HepG2 (cell line): ENCODE data around the gene C19orf33.

Source experiments
- CTCF ChIP-seq: sonication (generic); formaldehyde crosslinking; IDR thresholded peaks from 2 replicates; pipeline ENCODE4 v1.5.0; 2020; ENCODE audit warnings: mild to moderate bottlenecking, missing genetic modification reagents, moderate library complexity
- FIP1L1 ChIP-seq: fragments of 200-400 bp; formaldehyde crosslinking; IDR thresholded peaks from 2 replicates; pipeline ENCODE4 v1.6.1; 2018; ENCODE audit warnings: low read depth, mild to moderate bottlenecking, low read length, moderate library complexity, borderline replicate concordance; ENCODE audit not compliant: insufficient read depth
- MAX ChIP-seq: IDR thresholded peaks from 2 replicates; pipeline ENCODE4 v1.6.1; 2012; ENCODE audit warnings: inconsistent platforms
- NR1H2 ChIP-seq: sonication (generic); formaldehyde crosslinking; IDR thresholded peaks from 2 replicates; pipeline ENCODE4 v1.8.1; 2022; ENCODE audit warnings: low read depth, missing genetic modification reagents, borderline replicate concordance
- POLR2AphosphoS5 ChIP-seq: IDR thresholded peaks from 2 replicates; pipeline ENCODE4 v1.6.1; 2012; ENCODE audit warnings: low read depth, low read length
- ZSCAN5A ChIP-seq: sonication (generic); formaldehyde crosslinking; IDR thresholded peaks from 2 replicates; pipeline ENCODE4 v1.8.0; 2022; ENCODE audit warnings: mild to moderate bottlenecking, missing genetic modification reagents, borderline replicate concordance

GRCh38 chr19:38352611-38353010 lies 48.6 kb downstream of the C19orf33 start:
- TF ChIP-seq POLR2AphosphoS5, result no peak
- no peak for TF ChIP-seq ZSCAN5A
- no peak for TF ChIP-seq NR1H2
- TF ChIP-seq MAX, result no peak
- no peak for TF ChIP-seq CTCF (CRISPR knock-in tag)
- no peak for TF ChIP-seq FIP1L1
